Right atrium auricular region (tissue), 2 donors: ENCODE data around the gene HMX2. TPM values are rescaled to one million over a fixed set of nuclear protein-coding genes. Genes with fewer than 3 reads are reported as not detected.

Experiments used
- DNase-seq: peaks from one replicate; pipeline ENCODE4 v3.0.0-alpha.2; 2019; ENCODE audit warnings: low spot score
- H3K27ac ChIP-seq, 2 donors: fragments of 200-600 bp; sonication (generic); 1 replicate in 1 of 2; 2 replicates in 1 of 2; pipeline ENCODE4 v1.5.1; 2016 to 2019
- H3K27me3 ChIP-seq, 2 donors: fragments of 200-600 bp; sonication (generic); one replicate each; pipeline versions ENCODE4 v1.5.1 to v1.6.0; 2017 to 2019
- H3K36me3 ChIP-seq: fragments of 200-600 bp; sonication (generic); one replicate; pipeline ENCODE4 v1.5.1; 2016
- H3K4me1 ChIP-seq, 2 donors: fragments of 200-600 bp; sonication (generic); one replicate each; pipeline versions ENCODE4 v1.5.1 to v1.6.0; 2017 to 2019
- H3K4me3 ChIP-seq, 2 donors: fragments of 200-600 bp; sonication (generic); 1 replicate in 1 of 2; 2 replicates in 1 of 2; pipeline ENCODE4 v1.5.1; 2017 to 2019; ENCODE audit warnings: mild to moderate bottlenecking in 1 of 2, moderate library complexity in 1 of 2
- H3K9me3 ChIP-seq, 2 donors: fragments of 200-600 bp; sonication (generic); one replicate each; pipeline ENCODE4 v1.5.1; 2019
- CTCF ChIP-seq, 2 donors: fragments of 200-600 bp; sonication (generic); IDR thresholded peaks; one replicate each; pipeline ENCODE4 v1.5.1; 2019; ENCODE audit warnings: antibody characterized with exemption in 2 of 2
- total RNA-seq, 2 donors: library from RNA; depleted of rRNA; stranded (reverse); fragments of >200 nt; gene quantifications; one replicate each; pipeline ENCODE4 v1.1.0, GENCODE V29; 2016

Gene HMX2
- total RNA-seq, 2 donors from 2014 or later: not detected

- peaks cover 0 to 52% of the 10 kb centered on the region in 2 donors for H3K4me1 ChIP-seq
- H3K27ac ChIP-seq: no peak overlapping the region
- H3K27me3 ChIP-seq: peaks cover 80 to 91% of the 10 kb centered on the region in 2 donors
- TF ChIP-seq CTCF (IDR thresholded peaks at IDR 0.05): no peak
- no peak overlapping the region for H3K4me3 ChIP-seq
- no peak for DNase-seq
- no peaks in the 10 kb centered on the region for H3K9me3 ChIP-seq
- H3K36me3 ChIP-seq: no peaks in the 10 kb centered on the region
Measured at GRCh38 chr10:123144697-123145541, 3.0 kb upstream of the HMX2 start.

- Histone ChIP-seq H3K36me3 (no peaks in the 10 kb centered on the region), H3K4me1 (peaks cover 0 to 54% of the 10 kb centered on the region in 2 donors), H3K4me3 (no peak overlapping the region), H3K27ac (no peak overlapping the region), H3K27me3 (peaks cover 80 to 91% of the 10 kb centered on the region in 2 donors), H3K9me3 (no peaks in the 10 kb centered on the region)
- no peak for DNase-seq
- no peak for TF ChIP-seq CTCF (IDR thresholded peaks at IDR 0.05)
Measured at GRCh38 chr10:123145542-123146012, 2.4 kb upstream of the HMX2 start.

- Histone ChIP-seq H3K9me3 (no peaks in the 10 kb centered on the region), H3K4me1 (peaks cover 0 to 61% of the 10 kb centered on the region in 2 donors), H3K27me3 (peaks cover 85 to 91% of the 10 kb centered on the region in 2 donors), H3K36me3 (no peaks in the 10 kb centered on the region), H3K27ac (no peak overlapping the region), H3K4me3 (no peak overlapping the region)
- no peak for TF ChIP-seq CTCF (IDR thresholded peaks at IDR 0.05)
- no peak for DNase-seq
Measured at GRCh38 chr10:123146013-123146893, 1.7 kb upstream of the HMX2 start.

- Histone ChIP-seq H3K9me3 (no peaks in the 10 kb centered on the region), H3K27me3 (peaks cover 86 to 91% of the 10 kb centered on the region in 2 donors), H3K4me3 (no peak overlapping the region), H3K36me3 (no peaks in the 10 kb centered on the region), H3K4me1 (peaks cover 0 to 64% of the 10 kb centered on the region in 2 donors), H3K27ac (no peak overlapping the region)
- no peak for DNase-seq
- TF ChIP-seq CTCF (IDR thresholded peaks at IDR 0.05): no peak
Measured at GRCh38 chr10:123146894-123147634, 872 bp upstream of the HMX2 start.

- no peak overlapping the region for H3K4me3 ChIP-seq
- H3K27me3 ChIP-seq: peaks cover 81 to 82% of the 10 kb centered on the region in 2 donors
- H3K9me3 ChIP-seq: no peaks in the 10 kb centered on the region
- no peaks in the 10 kb centered on the region for H3K36me3 ChIP-seq
- peaks cover 0 to 55% of the 10 kb centered on the region in 2 donors for H3K4me1 ChIP-seq
- no peak overlapping the region for H3K27ac ChIP-seq
- no peak for DNase-seq
- TF ChIP-seq CTCF (IDR thresholded peaks at IDR 0.05): no peak
Measured at GRCh38 chr10:123148414-123149161, 652 bp downstream of the HMX2 start.
